H9 (cell line): ENCODE measurements around the gene MZB1. TPM values are rescaled to one million over a fixed set of nuclear protein-coding genes. Genes with fewer than 3 reads are reported as not detected.

Experiments used
- DNase-seq: peaks from one replicate; pipeline ENCODE4 v3.0.0-alpha.2; 2017
- H2AFZ ChIP-seq: one replicate; pipeline ENCODE4 v1.6.1; 2013; ENCODE audit warnings: mild to moderate bottlenecking, low read length, control low read depth, moderate library complexity
- H2AK5ac ChIP-seq: 2 replicates; pipeline ENCODE4 v1.6.1; 2013; ENCODE audit warnings: low read length, control low read depth, mixed read lengths; ENCODE audit not compliant: insufficient read length
- H2BK120ac ChIP-seq: one replicate; pipeline ENCODE4 v1.6.1; 2013; ENCODE audit warnings: low read depth, mild to moderate bottlenecking, low read length, control low read depth, inconsistent platforms; ENCODE audit not compliant: poor library complexity, severe bottlenecking
- H2BK12ac ChIP-seq: 2 replicates; pipeline ENCODE4 v1.6.1; 2013; ENCODE audit warnings: low read length, control low read depth, mixed read lengths, low read depth; ENCODE audit not compliant: insufficient read length
- H2BK15ac ChIP-seq: 2 replicates; pipeline ENCODE4 v1.6.1; 2013; ENCODE audit warnings: low read depth, low read length, control low read depth
- H2BK20ac ChIP-seq: one replicate; pipeline ENCODE4 v1.6.1; 2013; ENCODE audit warnings: low read depth, mild to moderate bottlenecking, low read length, control low read depth, inconsistent platforms; ENCODE audit not compliant: poor library complexity, severe bottlenecking
- H2BK5ac ChIP-seq: 2 replicates; pipeline ENCODE4 v1.6.1; 2013; ENCODE audit warnings: low read length, control low read depth, mixed read lengths; ENCODE audit not compliant: insufficient read length
- H3K14ac ChIP-seq: 2 replicates; pipeline ENCODE4 v1.6.1; 2013; ENCODE audit warnings: low read length, control low read depth; ENCODE audit not compliant: insufficient read depth
- H3K18ac ChIP-seq: 2 replicates; pipeline ENCODE4 v1.6.1; 2013; ENCODE audit warnings: low read depth, mild to moderate bottlenecking, mixed read lengths, low read length, control low read depth; ENCODE audit not compliant: insufficient read length
- H3K23ac ChIP-seq: 2 replicates; pipeline ENCODE4 v1.6.1; 2013; ENCODE audit warnings: low read length, control low read depth, mixed read lengths, low read depth; ENCODE audit not compliant: insufficient read length
- H3K23me2 ChIP-seq: 2 replicates; pipeline ENCODE4 v1.6.1; 2013; ENCODE audit warnings: low read depth, mild to moderate bottlenecking, mixed read lengths, low read length, control low read depth; ENCODE audit not compliant: insufficient read length, poor library complexity, severe bottlenecking
- H3K27ac ChIP-seq: 2 replicates; pipeline ENCODE4 v1.5.1; 2013; ENCODE audit warnings: low read length, control low read depth, mixed read lengths, low read depth; ENCODE audit not compliant: insufficient read length
- H3K27me3 ChIP-seq: 2 replicates; pipeline ENCODE4 v1.6.1; 2013; ENCODE audit warnings: low read length, control low read depth, inconsistent platforms; ENCODE audit not compliant: insufficient read depth
- H3K4ac ChIP-seq: 2 replicates; pipeline ENCODE4 v1.6.1; 2013; ENCODE audit warnings: low read depth, mild to moderate bottlenecking, control low read depth, inconsistent platforms, low read length, moderate library complexity
- H3K4me1 ChIP-seq: 2 replicates; pipeline ENCODE4 v1.6.1; 2013; ENCODE audit warnings: low read length, control low read depth, inconsistent platforms; ENCODE audit not compliant: insufficient read depth
- H3K4me2 ChIP-seq: 2 replicates; pipeline ENCODE4 v1.6.1; 2013; ENCODE audit warnings: low read length, control low read depth, mixed read lengths; ENCODE audit not compliant: insufficient read length, insufficient read depth
- H3K56ac ChIP-seq: 2 replicates; pipeline ENCODE4 v1.6.1; 2013; ENCODE audit warnings: low read depth, mild to moderate bottlenecking, mixed read lengths, low read length, control low read depth; ENCODE audit not compliant: insufficient read length
- H3K79me1 ChIP-seq: 2 replicates; pipeline ENCODE4 v1.6.1; 2013; ENCODE audit warnings: low read depth, mild to moderate bottlenecking, moderate library complexity, low read length, control low read depth, inconsistent platforms; ENCODE audit not compliant: insufficient read depth, poor library complexity, severe bottlenecking
- H3K79me2 ChIP-seq: 2 replicates; pipeline ENCODE4 v1.6.1; 2013; ENCODE audit warnings: low read length, control low read depth, inconsistent platforms; ENCODE audit not compliant: insufficient read depth
- H3K9ac ChIP-seq: 2 replicates; pipeline ENCODE4 v1.6.1; 2013; ENCODE audit warnings: low read length, control low read depth, mixed read lengths; ENCODE audit not compliant: insufficient read length; ENCODE audit errors: extremely low read depth
- H3K9me3 ChIP-seq: one replicate; pipeline ENCODE4 v1.6.1; 2013; ENCODE audit warnings: low read depth, low read length, inconsistent platforms; ENCODE audit not compliant: control insufficient read depth
- H3T11ph ChIP-seq: one replicate; pipeline ENCODE4 v1.6.1; 2013; ENCODE audit warnings: mild to moderate bottlenecking, low read length, control low read depth, inconsistent platforms
- H4K20me1 ChIP-seq: one replicate; pipeline ENCODE4 v1.6.1; 2013; ENCODE audit not compliant: control insufficient read depth, insufficient read length, insufficient read depth
- H4K5ac ChIP-seq: 2 replicates; pipeline ENCODE4 v1.6.1; 2013; ENCODE audit warnings: low read depth, mild to moderate bottlenecking, mixed read lengths, low read length, control low read depth; ENCODE audit not compliant: insufficient read length
- H4K8ac ChIP-seq: replicated peaks from 2 replicates; pipeline ENCODE4 v1.6.1; 2013; ENCODE audit warnings: low read length, control low read depth, mixed read lengths, low read depth; ENCODE audit not compliant: insufficient read length
- H4K91ac ChIP-seq: 2 replicates; pipeline ENCODE4 v1.6.1; 2013; ENCODE audit warnings: low read depth, mild to moderate bottlenecking, moderate library complexity, mixed read lengths, low read length, control low read depth; ENCODE audit not compliant: insufficient read length
- H3K27ac Mint-ChIP-seq, 3 experiments: 2 replicates in 2 of 3; 3 replicates in 1 of 3; pipeline ENCODE4 v1.8.0; 2020 to 2021; ENCODE audit warnings: mixed read lengths in 3 of 3, mild to moderate bottlenecking in 1 of 3, moderate library complexity in 1 of 3
- H3K27me3 Mint-ChIP-seq: 2 replicates; pipeline ENCODE4 v1.8.0; 2021; ENCODE audit warnings: low read depth, mild to moderate bottlenecking, moderate library complexity, mixed read lengths
- H3K36me3 Mint-ChIP-seq, 3 experiments: 2 replicates in 2 of 3; 3 replicates in 1 of 3; pipeline ENCODE4 v1.8.0; 2020 to 2021; ENCODE audit warnings: low read depth in 3 of 3, mixed read lengths in 3 of 3; ENCODE audit not compliant: insufficient read depth in 1 of 3
- H3K4me1 Mint-ChIP-seq, 2 experiments: 2 replicates each; pipeline ENCODE4 v1.8.0; 2020; ENCODE audit warnings: mixed read lengths in 2 of 2
- H3K4me3 Mint-ChIP-seq, 2 experiments: 2 replicates in 1 of 2; 3 replicates in 1 of 2; pipeline ENCODE4 v1.8.0; 2020 to 2021; ENCODE audit warnings: mild to moderate bottlenecking in 2 of 2, mixed read lengths in 2 of 2, moderate library complexity in 1 of 2
- H3K9me3 Mint-ChIP-seq, 2 experiments: 2 replicates in 1 of 2; 3 replicates in 1 of 2; pipeline ENCODE4 v1.8.0; 2020; ENCODE audit warnings: mild to moderate bottlenecking in 2 of 2, mixed read lengths in 2 of 2, moderate library complexity in 1 of 2
- WGBS: extraction: QIAGEN DNeasy Blood & Tissue Kit; methylation state at CpG from one replicate; pipeline ENCODE4 v1.1.7; 2013; ENCODE audit warnings: missing lambda C conversion rate, low lambda C conversion rate, mixed read lengths; ENCODE audit not compliant: insufficient read length; ENCODE audit errors: extremely low coverage; 5-methylcytosine and 5-hydroxymethylcytosine counted together
- total RNA-seq: library from RNA; stranded (reverse); gene quantifications from 2 replicates; pipeline ENCODE4 v1.2.1, GENCODE V29; 2021
- TF ChIP-seq, protein P1 (sequence below): fragments of 200-600 bp; sonication (generic); conservative IDR thresholded peaks from 3 replicates; pipeline ENCODE4 v1.8.0; 2021; ENCODE audit warnings: antibody characterized with exemption, mild to moderate bottlenecking

The MZB1 gene
- total RNA-seq, 1 experiment from 2014 or later = 0.31 TPM

DNA sequence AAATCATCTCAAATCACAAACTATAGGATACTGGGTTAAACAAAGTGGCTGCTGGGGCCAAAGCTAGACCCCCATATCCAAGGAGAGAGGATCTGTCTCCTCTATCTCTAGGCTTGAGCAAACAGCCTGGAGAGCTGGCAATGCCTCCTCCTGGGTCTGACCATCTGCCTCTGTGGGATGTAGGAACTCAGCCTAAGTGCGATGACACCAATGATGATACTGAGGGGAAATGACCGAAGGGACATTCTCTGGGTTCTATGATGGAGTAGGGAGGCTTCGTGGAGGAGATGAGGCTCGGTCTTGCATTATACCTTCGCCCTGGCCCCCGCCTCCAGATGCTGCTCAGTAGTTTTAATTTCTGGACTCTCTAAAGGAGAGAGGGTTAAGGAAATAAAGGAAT lies 23.4 kb upstream of the MZB1 start:
- H3K9ac ChIP-seq = no peak overlapping the region
- no peak overlapping the region for H3K27ac Mint-ChIP-seq
- no peaks in the 10 kb centered on the region for H3K9me3 ChIP-seq
- H3K18ac ChIP-seq = no peak overlapping the region
- H3K14ac ChIP-seq = no peak overlapping the region
- H3T11ph ChIP-seq = no peak overlapping the region
- no CpG with 5 or more reads among the region's 6 CpGs for WGBS
- no peaks in the 10 kb centered on the region for H3K4me1 Mint-ChIP-seq
- H3K27ac ChIP-seq = no peak overlapping the region
- H3K79me2 ChIP-seq = no peaks in the 10 kb centered on the region
- H3K36me3 Mint-ChIP-seq = peaks cover 0 to 32% (median 24%) of the 10 kb centered on the region in 3 experiments; a peak in 4 of 7 replicates
- no peak overlapping the region for H4K5ac ChIP-seq
- DNase-seq = no peak
- no peak overlapping the region for H3K23ac ChIP-seq
- no peak overlapping the region for H3K4ac ChIP-seq
- no peaks in the 10 kb centered on the region for H3K27me3 Mint-ChIP-seq
- no peaks in the 10 kb centered on the region for H3K4me1 ChIP-seq
- H2BK15ac ChIP-seq = no peak overlapping the region
- H4K91ac ChIP-seq = no peak overlapping the region
- no peak overlapping the region for H2BK5ac ChIP-seq
- H3K4me3 Mint-ChIP-seq = no peak overlapping the region
- H4K20me1 ChIP-seq = no peaks in the 10 kb centered on the region
- no peaks in the 10 kb centered on the region for H3K9me3 Mint-ChIP-seq
- no peak overlapping the region for H3K56ac ChIP-seq
- H2AK5ac ChIP-seq = no peak overlapping the region
- no peak overlapping the region for H3K4me2 ChIP-seq
- no peaks in the 10 kb centered on the region for H3K79me1 ChIP-seq
- no peaks in the 10 kb centered on the region for H3K27me3 ChIP-seq
- H2BK120ac ChIP-seq = no peak overlapping the region
- TF ChIP-seq, protein P1, sequence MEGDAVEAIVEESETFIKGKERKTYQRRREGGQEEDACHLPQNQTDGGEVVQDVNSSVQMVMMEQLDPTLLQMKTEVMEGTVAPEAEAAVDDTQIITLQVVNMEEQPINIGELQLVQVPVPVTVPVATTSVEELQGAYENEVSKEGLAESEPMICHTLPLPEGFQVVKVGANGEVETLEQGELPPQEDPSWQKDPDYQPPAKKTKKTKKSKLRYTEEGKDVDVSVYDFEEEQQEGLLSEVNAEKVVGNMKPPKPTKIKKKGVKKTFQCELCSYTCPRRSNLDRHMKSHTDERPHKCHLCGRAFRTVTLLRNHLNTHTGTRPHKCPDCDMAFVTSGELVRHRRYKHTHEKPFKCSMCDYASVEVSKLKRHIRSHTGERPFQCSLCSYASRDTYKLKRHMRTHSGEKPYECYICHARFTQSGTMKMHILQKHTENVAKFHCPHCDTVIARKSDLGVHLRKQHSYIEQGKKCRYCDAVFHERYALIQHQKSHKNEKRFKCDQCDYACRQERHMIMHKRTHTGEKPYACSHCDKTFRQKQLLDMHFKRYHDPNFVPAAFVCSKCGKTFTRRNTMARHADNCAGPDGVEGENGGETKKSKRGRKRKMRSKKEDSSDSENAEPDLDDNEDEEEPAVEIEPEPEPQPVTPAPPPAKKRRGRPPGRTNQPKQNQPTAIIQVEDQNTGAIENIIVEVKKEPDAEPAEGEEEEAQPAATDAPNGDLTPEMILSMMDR = no peak
- no peak overlapping the region for H2BK20ac ChIP-seq
- no peaks in the 10 kb centered on the region for H3K23me2 ChIP-seq
- H2BK12ac ChIP-seq = no peak overlapping the region
- no peak overlapping the region for H2AFZ ChIP-seq
- no peak overlapping the region for H4K8ac ChIP-seq
